Stimulated activated CD8-positive, alpha-beta memory T cell treated with anti-CD3 and anti-CD28 coated beads, Interleukin-4, amount 100 ng/mL, for 1 hour (primary cell): ENCODE data around the gene F2R.

ENCODE experiments used
- DNase-seq, 2 donors: peaks; one replicate each; pipeline ENCODE4 v3.0.0-alpha.2; 2020; ENCODE audit warnings: low read depth in 2 of 2, low spot score in 1 of 2

The F2R gene

DNA sequence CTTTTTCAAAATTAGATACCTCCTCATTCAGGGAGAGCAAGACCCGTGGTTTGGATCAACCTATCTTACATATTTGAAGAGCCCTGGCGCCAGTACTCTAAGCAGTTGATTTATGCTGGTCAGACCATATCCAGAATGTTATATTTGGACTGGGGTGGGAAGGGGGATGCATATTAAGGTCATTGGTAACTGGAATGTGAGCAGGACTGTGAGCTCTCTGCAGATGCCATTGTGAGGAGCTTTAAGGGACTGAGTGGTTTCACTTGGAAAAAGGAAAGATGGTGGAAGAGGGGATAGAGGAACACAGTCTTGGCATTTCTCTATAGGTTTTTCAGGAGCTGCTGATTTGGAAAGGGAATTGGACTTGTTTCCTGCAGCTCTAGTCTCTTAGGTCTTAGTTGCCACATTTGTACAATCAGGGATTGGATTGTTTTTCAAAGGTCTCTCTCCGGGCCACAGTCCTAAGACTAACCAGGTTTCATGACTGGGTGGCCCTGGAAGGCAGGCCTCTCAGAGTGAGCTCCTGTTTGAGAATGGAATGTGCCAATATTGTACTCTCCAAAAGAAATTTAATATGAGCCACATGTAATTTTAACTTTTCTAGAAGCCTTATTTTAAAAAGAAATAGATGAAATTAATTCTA lies 25.8 kb upstream of the F2R start:
- DNase-seq, result no peak

DNA sequence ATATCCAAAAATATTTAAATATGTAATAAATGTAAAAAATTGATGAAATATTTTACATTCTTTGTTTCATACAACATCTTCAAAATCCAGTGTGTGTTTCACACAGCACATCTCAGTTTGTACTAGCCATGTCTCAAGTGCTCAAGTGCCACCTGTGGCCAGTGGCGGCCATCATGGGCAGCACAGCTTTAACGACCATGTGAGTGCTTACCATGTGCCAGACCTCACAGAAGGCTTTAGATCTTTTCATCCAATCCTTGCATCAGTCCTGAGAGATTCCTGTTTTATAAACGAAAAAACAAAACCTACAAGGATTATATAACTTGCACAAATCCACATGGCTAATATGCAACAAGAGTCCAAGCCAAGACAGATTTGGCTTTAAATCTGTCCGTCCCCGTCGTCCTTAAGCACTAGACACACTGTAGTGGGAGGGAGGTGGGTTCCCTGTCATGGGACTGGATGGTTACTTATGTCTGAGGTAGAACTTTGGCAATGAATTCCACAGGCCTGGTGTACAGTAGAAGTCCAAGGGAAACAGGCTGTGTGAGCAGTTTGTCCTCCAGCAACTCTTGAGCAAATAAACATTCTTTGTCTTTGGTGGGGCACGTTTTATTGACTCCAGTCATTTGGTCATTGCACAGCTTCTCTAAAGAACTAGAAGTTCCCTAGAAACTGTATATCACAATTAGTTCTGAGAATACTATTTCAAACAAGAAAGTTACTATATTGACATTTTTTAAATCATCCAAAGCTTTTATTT lies 25.0 kb upstream of the F2R start:
- no peak for DNase-seq

DNA sequence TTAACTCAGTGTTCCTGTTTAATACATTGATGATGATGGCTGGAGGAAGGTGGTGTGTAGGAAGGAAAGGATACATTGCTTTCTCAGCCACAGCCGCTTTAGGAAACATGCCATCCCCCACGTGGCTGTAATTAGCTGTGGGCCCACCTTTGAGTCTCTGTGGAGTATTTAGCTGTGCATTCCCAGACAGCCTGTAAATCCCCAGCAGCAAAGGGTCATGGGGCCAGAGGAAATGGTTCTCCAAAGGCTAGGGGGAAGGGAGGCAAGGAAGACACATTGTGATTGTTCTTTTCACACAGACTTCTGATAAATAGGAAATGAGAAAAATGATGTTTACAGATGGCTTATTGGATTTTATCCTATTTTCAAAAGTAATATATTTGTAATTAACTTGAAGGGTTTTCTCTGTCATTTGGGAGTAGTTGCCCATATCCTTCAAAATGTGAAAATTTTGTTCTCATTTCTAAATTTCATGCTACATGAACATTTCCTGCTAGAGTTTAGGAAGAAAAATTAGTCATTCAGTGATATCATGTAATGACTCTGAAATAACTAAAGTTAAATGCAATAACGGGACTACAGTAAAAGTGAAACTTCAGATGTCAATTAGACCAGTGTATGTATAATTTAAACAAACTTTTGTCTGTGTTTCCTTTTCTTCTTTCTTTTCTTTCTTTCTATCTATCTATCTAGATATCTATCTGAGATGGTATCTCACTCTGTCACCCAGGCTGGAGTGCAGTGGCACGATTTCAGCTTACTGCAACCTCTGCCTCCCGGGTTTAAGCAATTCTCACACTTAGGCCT lies 24.3 kb upstream of the F2R start:
- no peak for DNase-seq

DNA sequence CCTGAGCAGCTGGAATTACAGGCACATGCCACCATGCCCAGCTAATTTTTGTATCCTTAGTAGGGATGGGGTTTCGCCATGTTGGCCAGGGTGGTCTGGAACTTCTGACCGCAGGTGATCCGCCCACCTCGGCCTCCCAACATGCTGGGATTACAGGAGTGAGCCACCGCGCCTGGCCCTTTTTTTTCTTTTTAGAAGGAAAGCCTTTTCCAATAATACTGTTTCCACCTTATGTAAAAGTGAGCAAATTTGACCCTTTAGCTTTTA lies 23.7 kb upstream of the F2R start:
- DNase-seq, result no peak

DNA sequence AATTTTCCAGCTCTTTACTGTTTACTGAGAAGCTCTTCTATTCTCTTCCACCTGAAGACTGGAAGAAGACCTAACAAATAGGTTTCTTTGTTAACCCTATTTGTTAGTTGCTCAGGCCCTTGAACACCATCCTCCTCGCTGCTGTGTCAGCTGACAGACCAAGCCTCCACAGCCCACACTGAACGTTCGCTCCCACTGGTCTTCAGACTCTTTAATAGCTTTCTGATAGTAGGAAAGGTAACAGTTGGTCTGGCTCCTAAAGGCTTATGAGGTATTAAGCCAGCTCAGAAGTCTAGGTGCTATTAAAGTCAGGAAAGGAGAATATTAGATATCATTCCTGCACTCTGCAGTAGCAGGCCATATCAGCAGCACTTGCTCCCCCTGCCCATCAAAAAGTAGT lies 23.3 kb upstream of the F2R start:
- DNase-seq, result no peak

DNA sequence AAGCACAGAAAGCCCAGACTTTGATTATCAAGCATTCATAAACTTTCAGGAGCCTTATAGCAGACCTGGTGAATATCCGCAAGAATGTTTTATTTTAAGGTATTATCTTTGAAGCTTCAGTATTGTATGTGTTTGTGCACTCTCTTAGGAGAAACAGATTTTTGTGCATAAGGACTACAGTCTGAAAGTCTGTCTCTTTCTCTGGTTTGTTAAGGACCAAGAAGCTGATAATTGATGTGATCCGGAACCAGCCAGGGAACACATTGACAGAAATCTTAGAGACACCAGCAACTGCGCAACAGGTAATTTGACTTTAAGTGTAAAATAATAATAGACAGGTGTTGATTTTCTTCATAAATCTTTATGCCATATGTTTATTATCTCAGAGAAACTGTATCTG lies 22.8 kb upstream of the F2R start:
- no peak for DNase-seq

DNA sequence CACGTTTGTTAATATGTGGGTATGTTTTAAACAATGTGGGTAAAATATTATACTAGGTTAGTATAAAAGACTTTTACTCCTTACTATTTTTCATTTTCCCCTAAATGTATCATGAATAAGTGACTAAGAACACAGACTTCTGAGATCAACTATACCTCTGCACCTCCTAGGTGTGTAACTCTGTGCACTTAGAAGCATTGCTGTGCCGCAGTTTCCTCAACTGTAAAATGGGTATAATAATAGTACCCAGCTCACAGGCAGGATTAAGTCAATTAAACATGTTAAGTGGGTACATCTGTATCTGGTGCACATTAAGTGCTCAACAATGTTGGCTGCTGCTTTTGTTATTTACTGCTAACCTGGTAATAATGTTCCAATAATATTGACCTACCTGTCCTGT lies 21.6 kb upstream of the F2R start:
- DNase-seq, result no peak

DNA sequence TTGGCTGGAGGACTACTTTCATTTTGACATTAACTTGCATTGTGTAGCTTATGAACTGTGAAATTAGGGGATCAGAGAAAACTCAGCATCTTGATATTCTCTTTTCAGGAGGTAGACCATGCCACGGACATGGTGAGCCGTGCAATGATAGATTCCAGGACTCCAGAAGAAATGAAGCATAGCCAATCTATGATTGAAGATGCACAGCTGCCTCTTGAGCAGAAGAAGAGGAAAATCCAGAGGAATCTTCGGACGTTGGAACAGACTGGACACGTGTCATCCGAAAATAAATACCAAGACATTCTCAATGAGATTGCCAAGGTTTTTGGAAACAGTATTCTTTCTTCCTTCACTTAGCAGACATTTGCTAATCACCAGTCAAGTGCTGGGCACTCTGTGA lies 20.6 kb upstream of the F2R start:
- no peak for DNase-seq

DNA sequence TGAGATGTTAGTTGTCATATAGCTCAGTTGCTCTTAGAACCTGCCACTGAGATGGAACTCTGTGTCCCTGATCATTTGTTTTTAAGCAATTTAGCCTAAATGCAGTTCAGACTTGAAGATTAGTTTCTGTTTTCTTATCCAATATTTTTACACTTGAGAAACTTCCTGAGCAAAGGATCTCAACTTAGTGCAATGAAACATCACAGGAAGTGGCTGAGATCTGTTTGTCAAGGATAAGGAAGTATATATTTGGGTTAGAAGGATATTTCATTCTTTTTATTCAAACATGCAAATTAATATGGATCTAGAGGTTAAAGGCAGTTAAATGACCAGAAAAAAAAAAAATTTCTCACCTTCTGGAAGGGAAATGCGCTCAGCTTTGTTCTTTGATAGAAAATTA lies 19.7 kb upstream of the F2R start:
- no peak for DNase-seq

DNA sequence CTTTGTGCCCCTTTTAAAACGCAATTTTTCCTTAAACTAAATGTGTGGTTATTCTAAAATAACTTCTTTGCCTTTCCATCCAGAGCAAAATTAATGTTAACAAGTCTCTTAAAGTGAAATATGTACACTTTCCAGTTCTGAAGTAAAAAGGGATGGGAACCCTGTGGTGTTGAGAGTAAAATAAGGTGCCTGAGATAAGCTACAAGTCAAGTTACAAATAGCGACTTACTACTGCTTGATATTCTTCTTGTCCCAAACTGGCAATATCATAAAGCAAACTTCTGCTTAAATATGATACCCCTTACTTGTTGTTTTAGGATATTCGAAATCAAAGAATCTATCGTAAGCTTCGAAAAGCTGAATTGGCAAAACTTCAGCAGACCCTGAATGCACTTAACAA lies 18.3 kb upstream of the F2R start:
- no peak for DNase-seq

DNA sequence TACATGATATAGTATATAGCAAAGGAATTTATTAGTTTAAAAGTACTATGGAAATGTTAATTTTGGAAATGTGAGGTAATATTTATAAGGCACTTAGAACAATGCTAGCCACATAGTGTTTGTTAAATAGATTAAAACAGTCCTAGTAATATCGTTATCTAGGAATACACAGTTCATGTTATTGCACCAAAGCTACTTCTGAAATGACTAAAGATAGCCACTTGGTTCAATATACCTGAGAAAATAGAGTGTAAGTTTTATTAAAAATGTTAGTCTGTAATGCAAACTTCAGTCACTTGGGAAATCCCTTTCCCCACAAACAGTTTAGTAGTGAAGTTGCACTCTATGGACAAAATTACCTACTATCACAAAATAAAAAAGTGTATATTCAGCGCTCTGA lies 15.4 kb upstream of the F2R start:
- DNase-seq, result no peak

DNA sequence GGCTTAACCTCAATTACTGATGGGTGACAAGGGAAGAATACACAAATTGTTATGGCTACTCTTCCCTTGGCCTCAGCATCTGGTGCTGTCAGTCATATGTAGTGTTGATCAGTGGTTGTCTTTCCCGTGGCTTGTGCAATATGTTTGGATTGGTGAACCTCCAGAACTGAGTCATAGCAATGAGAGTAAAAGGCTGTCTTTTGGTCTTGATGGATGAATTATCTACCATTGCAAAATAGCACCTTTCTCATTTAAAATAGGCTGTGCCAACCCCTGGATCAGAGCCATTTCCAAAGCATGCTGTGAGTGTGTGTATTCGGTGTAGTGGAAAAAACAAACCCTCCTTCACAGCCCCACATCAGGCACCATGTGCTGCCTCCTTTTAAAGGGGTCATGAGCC lies 14.6 kb upstream of the F2R start:
- no peak for DNase-seq

DNA sequence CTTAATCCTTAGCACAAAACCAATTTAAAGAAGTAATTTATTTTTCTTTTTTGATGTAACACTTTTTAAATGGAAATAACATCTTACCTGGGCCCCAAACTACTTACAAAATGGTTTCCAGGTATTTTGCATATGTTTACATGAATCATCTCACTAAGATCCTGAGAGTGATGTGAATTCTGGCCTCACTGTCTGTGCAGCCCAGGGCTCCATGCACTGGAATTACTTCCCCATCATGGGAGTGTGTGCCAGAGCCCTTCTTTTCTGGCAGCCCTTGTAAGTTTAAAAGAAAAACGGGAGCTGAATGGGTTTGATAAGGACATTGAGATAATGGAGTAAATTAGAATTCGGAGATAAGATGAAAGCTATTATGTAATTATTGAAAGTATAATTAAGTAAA lies 12.2 kb upstream of the F2R start:
- DNase-seq, result no peak

DNA sequence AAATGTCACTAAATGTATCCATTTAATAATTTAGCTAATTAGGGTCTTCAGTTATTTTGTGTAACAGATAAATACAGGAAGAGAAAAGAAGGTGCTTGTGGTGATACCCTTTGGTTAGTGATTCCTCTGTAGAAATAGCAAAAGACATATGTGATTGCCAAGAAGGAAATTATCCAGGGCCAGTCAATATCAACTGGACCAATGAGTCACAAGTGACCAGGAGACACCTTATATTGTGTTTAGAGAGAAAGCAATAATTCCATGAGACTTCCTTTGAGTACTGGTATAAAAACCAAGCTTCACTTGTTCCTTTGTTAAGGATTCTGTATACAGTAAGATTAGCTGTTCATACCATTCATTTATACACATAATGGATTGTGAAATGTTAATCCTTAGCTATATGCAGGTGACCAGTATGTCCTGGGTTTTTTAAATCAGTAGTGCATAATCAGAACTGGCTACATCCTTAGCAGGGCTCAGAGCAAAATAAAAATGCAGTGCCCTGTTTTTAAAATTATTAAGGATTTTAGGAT lies 11.7 kb upstream of the F2R start:
- no peak for DNase-seq

DNA sequence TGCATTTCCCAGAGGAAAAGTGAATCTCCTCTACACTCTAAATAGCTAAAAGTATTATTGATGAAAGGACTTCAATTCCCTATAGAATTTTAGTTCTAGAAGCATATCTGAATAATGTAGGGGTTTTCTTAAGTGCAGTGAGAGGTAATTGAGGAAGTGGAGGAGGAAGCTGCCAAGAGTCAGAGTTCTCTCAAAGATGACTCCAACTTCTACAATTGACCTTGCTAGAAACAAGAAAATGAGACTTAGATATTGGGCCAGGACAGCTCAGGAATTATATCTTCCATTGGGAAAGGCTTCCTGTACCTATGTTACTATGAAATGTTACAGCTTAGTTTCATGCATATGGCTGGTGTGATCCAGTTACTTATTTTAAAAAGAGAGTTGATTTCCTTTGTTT lies 10.4 kb upstream of the F2R start:
- no peak for DNase-seq

DNA sequence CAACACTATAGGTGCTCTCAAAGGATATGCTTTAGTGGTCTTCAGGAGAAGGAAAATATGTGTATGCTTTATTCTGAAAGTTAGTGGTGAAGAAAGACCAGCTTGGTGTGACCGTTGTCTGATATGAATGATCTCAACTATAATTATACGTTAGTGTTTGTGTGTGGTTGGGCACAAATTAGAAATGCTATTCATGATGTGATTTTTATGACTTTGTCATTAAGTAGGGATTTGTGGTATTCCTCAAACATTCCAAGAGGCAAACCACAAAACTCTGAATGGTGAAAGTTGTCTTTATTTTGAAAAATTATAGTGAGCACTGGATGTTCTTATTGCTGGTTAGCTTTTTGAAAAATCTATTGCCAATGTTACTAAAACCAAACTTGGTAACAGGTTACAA lies 6.2 kb upstream of the F2R start:
- DNase-seq, result no peak

DNA sequence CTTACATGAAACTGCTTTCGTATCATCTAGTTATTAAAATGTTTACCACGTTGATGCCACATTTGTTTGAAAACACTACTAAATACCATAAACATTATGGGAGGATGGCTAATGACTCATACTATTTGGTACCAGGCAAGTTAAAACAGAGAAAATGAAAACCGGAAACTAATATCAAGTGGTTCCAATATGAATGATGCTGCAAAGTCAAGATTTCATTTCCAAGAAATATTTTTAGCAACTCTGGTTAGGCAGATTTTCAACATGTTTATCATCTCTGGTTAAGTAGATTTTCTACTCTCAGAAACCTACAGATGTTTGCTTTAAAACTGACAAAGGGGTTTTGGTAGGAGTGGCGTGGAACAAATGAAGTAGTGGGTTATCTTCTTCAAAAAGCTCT lies 4.9 kb upstream of the F2R start:
- no peak for DNase-seq

DNA sequence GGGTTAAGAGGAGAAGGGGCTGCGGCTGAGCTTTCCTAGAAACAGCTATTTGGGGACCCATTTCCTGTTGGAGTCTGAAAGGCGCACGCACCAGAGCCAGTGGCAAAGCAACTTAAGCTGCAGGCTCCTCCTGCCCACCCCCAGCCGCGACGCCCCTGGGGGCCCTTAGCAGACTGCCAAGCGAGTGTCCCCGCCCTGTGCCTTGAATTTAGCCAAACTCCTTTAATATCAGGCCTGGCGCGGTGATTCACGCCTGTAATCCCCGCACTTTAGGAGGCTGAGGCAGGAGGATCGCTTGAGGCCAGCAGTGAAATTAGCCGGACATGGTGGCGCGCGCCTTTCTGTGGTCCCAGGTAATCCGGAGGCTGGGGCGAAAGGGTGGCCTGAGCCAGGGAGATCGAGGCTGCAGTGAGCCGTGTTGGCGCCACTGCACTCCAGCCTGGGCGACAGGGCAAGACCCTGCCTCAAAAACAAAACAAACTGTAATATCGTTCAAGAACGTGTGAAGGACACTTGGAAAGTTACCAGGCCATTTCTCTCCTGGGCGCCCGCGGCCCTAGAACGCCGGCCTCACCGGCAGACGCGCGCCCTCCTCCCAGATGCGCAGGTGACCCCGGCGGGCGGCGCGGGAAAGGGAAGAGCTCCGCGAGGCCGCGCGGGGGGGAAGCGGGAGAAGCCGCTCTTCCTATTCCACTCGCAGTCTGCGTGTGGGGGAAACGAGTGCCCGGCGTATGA lies 1.0 kb upstream of the F2R start:
- DNase-seq, result no peak

DNA sequence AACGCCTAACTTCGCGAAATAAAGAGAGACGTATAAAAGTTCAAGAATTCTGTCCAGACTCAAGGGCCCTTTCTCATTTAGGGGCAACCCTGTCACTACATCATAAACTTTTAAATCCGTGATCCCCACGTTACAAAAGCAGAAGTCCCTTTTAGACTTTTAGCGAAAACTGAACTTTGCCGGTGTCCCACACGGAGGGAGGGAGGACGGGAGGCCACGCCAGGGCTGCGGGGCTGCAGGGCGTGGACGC lies 515 bp upstream of the F2R start:
- DNase-seq, result no peak

DNA sequence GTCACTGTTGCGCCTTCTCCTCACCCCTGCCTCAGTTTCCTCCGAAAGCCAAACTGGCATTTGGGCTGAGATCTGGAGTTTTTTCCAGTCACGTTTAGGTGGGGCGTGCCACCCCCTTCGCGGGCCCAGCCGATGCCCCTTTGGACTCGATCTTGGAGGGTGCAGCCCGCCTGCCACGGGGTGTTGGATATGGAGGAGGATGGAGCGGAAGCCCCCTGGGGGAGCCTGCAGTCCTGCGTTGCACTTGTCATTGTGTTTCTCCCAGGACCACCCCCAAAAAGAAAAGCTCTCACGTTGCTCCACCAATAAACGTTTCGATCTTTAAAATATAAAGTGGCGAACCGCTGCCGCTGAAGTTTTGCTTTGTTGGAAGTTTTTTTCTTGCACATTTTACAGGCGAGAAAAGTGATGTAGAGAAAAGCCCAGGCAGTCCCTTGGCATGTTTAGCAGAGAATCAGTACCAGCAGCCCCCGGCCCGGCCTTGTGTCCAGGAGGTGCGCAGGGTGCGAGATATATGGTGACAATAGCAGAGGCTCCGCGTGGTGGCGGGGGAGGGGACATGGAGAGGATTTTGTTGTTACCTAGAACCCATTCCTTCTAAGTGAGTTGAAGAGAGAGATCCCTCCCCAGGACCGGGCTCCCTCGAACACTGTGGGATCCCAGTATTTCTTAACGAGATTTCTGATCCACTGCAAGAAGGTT lies 681 bp downstream of the F2R start:
- DNase-seq, result no peak
